ENCODE measurements around the gene CFHR4.
"Not testable (repeated sequence)": the region's sequence is repeated elsewhere in the genome, so short reads cannot be mapped to it uniquely, and the experiment has no call there.

CFHR4 gene

GRCh38 chr1:196943568-196943967, 55.7 kb downstream of the CFHR4 start, which contains the start of gene CFHR2:
CFHR2 (plus strand) TSS chr1:196943738; CDS start chr1:196943881, 143 bp downstream.
- DNase-seq, result not testable (repeated sequence)

DNA sequence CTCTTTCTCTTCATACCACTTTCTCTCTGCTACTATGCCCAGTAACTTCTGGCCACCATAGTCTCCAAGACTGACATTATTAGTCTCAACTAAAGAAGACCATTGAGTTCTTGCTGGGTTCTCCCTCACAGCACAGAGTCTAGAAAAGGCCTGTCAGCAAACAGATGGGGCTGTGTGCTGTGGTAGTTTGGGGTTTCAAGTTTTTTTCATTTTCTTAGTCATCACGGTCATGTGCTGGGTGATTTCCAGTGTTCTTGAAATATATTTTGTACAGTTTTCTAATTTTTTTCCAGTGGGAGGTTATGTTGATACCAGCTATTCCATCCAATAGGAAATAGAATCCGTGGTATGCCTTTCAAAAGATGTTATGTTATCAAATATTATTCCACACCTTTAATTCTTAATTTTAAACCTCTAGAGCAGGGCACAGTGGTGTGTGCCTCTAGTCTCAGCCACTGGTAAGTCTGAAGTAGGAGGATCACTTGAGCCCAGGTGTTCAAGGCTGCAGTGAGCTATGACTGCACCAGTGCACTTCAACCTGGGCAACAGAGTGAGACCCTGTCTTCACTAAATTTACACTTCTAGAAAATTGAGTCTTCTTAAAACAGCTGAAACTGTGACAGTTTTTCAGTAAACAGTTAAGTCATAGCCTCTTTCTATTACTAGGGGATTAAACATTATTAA, 64.0 kb downstream of the CFHR4 start:
- no peak for DNase-seq

DNA sequence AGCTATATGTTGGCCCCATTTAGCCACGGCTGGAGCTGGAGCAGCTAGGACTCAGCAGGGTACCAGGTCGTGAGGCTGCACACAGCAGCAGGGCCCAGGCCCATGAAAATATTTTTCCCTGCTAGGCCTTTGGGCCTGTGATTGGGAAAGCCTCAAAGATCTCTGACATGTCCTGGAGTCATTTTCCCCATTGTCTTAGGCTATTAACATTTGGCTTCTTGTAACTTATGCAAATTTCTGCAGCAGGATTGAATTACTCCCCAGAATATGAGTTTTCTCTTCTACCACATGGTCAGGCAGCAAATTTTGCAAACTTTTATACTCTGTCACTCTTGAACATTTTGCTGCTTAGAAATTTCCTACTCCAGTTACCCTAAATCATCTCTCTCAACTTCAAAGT, 66.9 kb downstream of the CFHR4 start:
- DNase-seq, result no peak

DNA sequence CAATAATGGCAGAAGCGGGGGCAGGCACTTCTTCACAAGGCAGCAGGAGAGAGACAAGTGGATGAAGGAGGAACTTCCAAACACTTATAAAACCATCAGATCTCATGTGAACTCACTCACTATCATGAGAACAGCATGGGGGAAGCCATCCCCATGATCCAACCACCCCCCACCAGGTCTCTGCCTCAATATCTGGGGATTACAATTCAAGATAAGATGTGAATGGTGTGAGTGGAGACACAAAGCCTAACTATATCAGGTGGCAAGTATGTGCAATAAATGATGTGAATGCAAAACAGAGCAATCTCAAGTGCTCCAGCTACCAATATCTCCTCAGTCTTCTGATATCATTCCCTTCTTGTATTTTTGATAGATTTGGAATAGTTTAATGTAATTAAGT, 68.1 kb downstream of the CFHR4 start:
- DNase-seq, result no peak

DNA sequence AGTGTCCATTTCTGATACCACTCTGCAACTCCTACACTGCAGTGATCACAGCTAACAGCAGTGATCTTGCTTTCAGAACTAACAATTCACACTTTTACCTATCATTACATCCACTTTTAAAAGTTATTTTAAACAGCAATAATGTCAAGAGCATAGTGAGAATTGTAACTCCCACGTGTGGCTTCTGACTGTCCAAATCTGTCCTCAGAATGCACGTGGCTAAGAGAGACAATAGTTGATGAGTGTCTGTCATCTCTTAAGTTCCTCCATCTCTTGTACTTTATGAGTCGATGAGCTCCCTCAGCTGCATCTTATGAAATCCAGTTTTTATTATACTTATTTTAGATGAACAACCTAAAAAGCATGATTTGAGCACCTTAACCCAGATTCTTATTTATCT, 73.0 kb downstream of the CFHR4 start:
- no peak for DNase-seq
